ENCODE results near the gene MARCKS. TPM values are rescaled to one million over a fixed set of nuclear protein-coding genes. Genes with fewer than 3 reads are reported as not detected.

Gene MARCKS
- total RNA-seq, 1 experiment from 2014 or later: 95.9 TPM

DNA sequence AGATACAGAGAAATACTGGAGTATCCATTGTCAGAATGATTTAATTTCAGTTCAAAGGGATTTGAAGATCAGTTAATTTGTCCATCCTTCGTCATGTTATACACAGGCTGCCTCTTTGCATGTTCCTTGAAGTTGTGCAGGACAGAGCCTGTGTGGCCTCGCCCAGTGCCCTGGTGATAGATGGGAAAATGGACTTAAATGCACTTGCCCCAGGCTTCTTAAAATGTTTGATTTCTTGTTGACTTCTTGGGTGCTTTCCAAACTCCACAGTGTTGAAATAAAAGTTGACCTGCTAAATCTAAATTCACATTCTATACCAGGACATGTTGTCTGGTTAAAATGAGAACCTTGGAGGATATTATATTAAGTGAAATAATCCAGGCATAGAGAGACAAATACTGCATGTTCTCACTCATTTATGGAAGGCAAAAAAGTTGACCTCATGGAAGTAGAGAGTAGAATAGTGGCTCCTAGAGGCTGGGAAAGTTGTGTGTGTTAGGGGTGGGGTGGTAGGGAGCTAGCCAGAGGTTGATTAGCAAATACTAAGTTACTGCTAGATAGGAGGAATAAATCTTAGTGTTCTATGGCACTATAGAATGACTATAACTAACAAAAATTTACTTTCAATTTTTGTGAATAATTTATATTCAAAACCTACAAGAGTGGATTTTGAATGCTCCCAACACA lies 25.3 kb downstream of the MARCKS start:
- TF ChIP-seq, protein P1, sequence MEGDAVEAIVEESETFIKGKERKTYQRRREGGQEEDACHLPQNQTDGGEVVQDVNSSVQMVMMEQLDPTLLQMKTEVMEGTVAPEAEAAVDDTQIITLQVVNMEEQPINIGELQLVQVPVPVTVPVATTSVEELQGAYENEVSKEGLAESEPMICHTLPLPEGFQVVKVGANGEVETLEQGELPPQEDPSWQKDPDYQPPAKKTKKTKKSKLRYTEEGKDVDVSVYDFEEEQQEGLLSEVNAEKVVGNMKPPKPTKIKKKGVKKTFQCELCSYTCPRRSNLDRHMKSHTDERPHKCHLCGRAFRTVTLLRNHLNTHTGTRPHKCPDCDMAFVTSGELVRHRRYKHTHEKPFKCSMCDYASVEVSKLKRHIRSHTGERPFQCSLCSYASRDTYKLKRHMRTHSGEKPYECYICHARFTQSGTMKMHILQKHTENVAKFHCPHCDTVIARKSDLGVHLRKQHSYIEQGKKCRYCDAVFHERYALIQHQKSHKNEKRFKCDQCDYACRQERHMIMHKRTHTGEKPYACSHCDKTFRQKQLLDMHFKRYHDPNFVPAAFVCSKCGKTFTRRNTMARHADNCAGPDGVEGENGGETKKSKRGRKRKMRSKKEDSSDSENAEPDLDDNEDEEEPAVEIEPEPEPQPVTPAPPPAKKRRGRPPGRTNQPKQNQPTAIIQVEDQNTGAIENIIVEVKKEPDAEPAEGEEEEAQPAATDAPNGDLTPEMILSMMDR (conservative IDR thresholded peaks at IDR 0.05; ENCODE audit: low read depth, low read length): no peak
- TF ChIP-seq EZH2 (IDR thresholded peaks at IDR 0.05; ENCODE audit: borderline replicate concordance, low read depth, low read length, poor library complexity, severe bottlenecking): no peak
- H3K27ac ChIP-seq (ENCODE audit: low read depth, low read length, poor library complexity, severe bottlenecking): no peak overlapping the region
- no peaks in the 10 kb centered on the region for H3K9me3 ChIP-seq (ENCODE audit: low read depth, low read length, poor library complexity, severe bottlenecking)
- CTCF ChIA-PET: no interaction called here
- no peak overlapping the region for H3K4me3 ChIP-seq (ENCODE audit: low read depth, low read length, poor library complexity, severe bottlenecking)
- peaks cover 12% of the 10 kb centered on the region for H3K27me3 ChIP-seq (replicated peaks; ENCODE audit: insufficient read depth, low read depth, low read length, poor library complexity)
- BruUV-seq (replicated peaks): no TSS peak
- no peaks in the 10 kb centered on the region for H3K36me3 ChIP-seq (ENCODE audit: insufficient read depth, low read length, poor library complexity, severe bottlenecking)
- peaks cover 17% of the 10 kb centered on the region for H3K4me1 ChIP-seq (ENCODE audit: insufficient read depth, low read length, poor library complexity, severe bottlenecking)
- POLR2A ChIA-PET (ENCODE audit: low non-redundant PET): no interaction called here
- DNase-seq (ENCODE audit: low spot score): no peak
- intact Hi-C loops (cut with micrococcal nuclease; ENCODE audit: unreplicated experiment): no loop called here

DNA sequence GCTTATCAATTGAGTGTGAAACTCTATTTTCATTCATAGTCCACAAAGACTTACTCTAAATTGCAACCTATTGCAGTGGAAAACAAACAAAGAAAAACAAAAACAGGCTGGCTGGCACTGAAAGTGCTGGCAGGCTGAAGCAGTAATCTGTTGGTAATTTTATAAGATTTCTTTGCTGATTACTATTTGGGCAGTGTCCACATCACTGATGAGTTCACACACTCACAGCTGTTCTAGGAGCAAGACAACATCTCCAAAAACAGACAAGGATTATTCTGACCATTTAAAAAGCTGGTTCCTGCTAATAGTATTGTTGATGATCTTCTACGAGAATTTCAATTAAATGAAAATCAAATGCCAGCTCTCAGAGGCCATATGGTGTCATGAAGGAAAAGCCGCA lies 26.9 kb downstream of the MARCKS start:
- POLR2A ChIA-PET (ENCODE audit: low non-redundant PET): no interaction called here
- H3K27ac ChIP-seq (ENCODE audit: low read depth, low read length, poor library complexity, severe bottlenecking): no peak overlapping the region
- no peaks in the 10 kb centered on the region for H3K9me3 ChIP-seq (ENCODE audit: low read depth, low read length, poor library complexity, severe bottlenecking)
- TF ChIP-seq, protein P1 (conservative IDR thresholded peaks at IDR 0.05; ENCODE audit: low read depth, low read length): no peak
- no peak for TF ChIP-seq EZH2 (IDR thresholded peaks at IDR 0.05; ENCODE audit: borderline replicate concordance, low read depth, low read length, poor library complexity, severe bottlenecking)
- no peak overlapping the region for H3K4me3 ChIP-seq (ENCODE audit: low read depth, low read length, poor library complexity, severe bottlenecking)
- CTCF ChIA-PET: no interaction called here
- no TSS peak for BruUV-seq (replicated peaks)
- H3K27me3 ChIP-seq (replicated peaks; ENCODE audit: insufficient read depth, low read depth, low read length, poor library complexity): peaks cover 11% of the 10 kb centered on the region
- peaks cover 17% of the 10 kb centered on the region for H3K4me1 ChIP-seq (ENCODE audit: insufficient read depth, low read length, poor library complexity, severe bottlenecking)
- intact Hi-C loops (cut with micrococcal nuclease; ENCODE audit: unreplicated experiment): no loop called here
- H3K36me3 ChIP-seq (ENCODE audit: insufficient read depth, low read length, poor library complexity, severe bottlenecking): no peaks in the 10 kb centered on the region
- DNase-seq (ENCODE audit: low spot score): no peak

DNA sequence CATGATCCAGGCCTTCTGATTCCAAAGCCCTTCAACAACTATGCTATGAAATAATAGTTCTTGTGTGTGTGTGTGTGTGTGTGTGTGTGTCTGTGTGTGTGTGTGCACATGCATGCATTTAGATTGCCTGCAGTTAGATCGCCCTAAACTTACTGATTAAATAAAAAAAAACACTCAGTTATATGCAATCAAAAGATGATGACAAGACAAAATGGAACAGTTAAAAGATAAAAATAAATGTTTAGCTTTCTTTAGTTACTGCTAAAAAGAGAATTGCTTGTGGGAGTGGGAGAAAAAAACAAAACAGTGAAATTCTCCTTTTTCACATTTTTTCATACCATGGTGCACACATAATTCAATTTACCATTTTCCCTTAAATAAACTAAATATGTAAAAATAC lies 29.4 kb downstream of the MARCKS start:
- no peaks in the 10 kb centered on the region for H3K9me3 ChIP-seq (ENCODE audit: low read depth, low read length, poor library complexity, severe bottlenecking)
- H3K27ac ChIP-seq (ENCODE audit: low read depth, low read length, poor library complexity, severe bottlenecking): no peak overlapping the region
- no peak overlapping the region for H3K4me3 ChIP-seq (ENCODE audit: low read depth, low read length, poor library complexity, severe bottlenecking)
- H3K36me3 ChIP-seq (ENCODE audit: insufficient read depth, low read length, poor library complexity, severe bottlenecking): no peaks in the 10 kb centered on the region
- H3K4me1 ChIP-seq (ENCODE audit: insufficient read depth, low read length, poor library complexity, severe bottlenecking): peaks cover 11% of the 10 kb centered on the region
- ChIA-PET POLR2A (ENCODE audit: low non-redundant PET) (no interaction called here), CTCF (no interaction called here)
- DNase-seq (ENCODE audit: low spot score): no peak
- no peak for TF ChIP-seq EZH2 (IDR thresholded peaks at IDR 0.05; ENCODE audit: borderline replicate concordance, low read depth, low read length, poor library complexity, severe bottlenecking)
- TF ChIP-seq, protein P1 (conservative IDR thresholded peaks at IDR 0.05; ENCODE audit: low read depth, low read length): no peak
- intact Hi-C loops (cut with micrococcal nuclease; ENCODE audit: unreplicated experiment): no loop called here
- BruUV-seq (replicated peaks): no TSS peak
- H3K27me3 ChIP-seq (replicated peaks; ENCODE audit: insufficient read depth, low read depth, low read length, poor library complexity): peaks cover 8% of the 10 kb centered on the region

Data from A673 (cell line).